Measurements from ENCODE around the gene LAMB1.

LAMB1 gene

DNA sequence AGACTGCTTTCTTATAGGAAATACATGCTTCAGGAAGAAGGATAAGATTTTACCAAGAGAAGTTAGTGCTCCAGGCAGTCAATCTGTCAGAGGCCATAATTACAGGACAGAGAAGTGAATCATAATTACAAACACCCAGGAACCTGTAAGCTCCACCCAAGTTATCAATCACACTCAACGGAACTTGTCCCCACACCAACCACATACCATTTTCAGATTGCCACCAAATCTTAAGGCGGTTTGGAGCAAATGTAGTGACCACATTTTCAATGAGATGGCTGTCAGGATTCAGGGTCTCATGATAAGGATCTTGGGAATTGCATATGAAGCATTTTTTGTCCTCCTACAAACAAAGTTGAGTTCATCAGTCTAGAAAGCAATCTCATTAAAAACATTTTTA lies 4.8 kb downstream of the LAMB1 start:
- DNase-seq = no peak

DNA sequence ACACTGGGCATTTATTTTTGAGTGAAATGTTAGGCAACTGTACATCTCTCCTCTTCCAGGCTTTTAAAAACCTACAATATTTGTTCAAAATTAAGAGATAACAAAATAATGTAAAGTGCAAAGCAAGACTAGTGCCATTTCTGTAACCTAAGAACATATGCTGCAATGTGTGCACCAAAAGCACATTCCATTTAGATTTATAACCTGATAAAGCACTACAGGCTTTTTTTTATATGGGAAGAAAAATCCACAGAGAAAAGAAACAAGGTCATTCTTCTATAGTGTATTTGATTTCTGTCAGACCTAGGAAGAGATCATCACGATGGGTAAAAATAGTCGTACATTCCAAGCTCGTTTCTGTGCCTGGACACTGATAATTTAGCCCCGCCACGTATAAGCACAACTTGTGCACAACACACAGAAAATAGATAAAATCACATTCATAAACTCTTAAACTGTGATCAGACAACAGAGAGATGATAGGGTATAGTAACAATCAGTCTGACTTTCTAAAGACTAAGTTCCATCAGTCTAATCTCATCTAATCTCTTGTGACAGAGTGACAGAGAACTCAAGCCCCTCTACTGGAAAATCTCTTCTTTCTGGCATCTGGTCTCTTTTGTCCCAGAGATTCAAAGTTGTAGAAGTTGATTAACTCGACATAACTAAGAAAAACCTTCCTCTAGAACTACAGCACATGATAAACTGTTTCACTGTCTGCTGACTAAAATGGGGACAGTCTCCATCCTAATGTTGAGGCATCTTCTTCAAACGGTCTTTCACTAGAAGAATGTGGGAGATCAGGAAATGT lies 6.7 kb downstream of the LAMB1 start:
- no peak for DNase-seq

DNA sequence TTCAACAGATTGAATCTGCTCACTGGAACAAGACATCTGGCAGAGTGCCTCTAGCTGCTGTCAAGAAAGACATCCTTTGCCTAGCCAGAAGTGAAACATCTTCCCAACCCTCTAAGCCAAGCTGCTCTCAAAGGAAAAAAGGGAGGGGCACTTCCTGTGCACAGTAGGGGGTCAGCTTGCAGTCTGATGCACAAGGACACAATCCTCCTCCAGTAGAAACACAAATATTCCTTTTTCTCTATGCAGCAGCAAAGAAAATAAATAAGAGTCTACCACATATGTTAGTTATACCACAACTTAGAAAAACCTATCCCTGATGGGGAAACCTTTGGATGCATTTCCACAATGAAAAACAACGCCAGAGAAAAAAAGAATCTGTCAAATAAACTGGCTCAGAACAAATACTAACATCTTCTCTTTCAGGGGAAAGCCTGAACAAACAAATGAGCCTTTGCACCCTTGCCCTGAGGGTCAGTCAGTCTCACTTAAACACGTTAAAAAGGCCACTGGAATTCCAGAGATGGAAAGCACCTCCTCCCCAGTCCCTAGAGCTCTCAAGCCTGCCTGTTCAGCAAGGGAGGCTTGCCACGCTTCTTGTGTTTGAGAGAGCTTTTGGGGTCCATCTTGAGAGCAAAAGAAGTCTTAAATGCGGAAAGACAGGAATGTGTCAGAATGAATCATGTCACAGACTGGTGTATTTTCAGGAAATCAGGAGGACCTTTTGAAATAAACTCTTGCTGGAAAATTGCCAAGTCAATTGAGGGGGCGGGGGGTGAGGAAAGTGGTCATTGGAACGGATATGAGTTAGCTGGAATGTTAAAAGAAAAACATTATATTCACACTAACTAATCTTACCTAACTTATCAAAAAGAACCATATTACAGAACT lies 7.5 kb downstream of the LAMB1 start:
- no peak for DNase-seq

DNA sequence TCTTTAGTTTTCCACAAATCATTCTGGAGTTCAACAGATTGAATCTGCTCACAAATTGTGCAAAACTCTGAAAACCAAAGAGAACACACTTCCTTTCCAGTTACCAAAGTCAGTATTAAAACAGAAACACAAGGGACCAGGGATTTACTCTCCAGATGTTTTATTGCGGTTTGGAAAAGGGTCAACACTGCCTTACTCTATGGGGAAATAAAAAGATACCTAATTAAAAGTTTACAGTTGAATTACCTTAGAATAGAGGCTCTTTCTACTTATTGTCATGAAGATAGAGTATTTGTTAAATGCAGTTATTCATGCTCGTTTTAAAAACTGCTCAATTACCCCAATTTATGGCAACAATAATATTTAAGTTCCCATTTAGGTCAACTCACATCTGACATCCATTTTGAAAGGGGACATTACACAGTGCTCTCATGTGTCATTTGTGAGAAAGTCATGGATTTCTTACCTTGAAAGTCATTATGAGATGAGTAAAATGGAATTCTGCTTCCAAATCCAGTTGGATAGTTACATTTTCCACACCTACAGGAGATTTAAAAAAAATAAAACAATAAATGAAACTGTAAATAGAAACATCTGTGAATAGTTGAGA lies 8.4 kb downstream of the LAMB1 start:
- no peak for DNase-seq

DNA sequence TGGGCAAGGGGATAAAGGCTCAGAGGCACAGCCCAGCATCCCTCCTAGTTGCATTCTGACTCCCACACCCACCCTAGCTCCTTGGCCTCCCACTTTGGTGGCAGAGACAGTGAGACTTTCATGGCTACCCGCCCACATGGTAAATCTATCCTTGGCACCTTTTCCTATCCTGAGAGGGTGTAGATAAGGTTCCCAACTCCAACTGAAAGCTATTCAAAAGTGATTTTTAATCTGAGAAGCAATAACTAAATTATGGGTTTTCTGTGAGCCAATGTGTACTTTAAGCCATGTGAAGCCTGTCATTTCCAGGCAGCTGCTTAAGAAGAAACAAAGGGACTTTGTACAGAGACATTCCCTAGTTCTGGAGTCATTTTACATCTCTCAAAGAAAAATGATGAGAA lies 9.1 kb downstream of the LAMB1 start:
- DNase-seq = no peak

DNA sequence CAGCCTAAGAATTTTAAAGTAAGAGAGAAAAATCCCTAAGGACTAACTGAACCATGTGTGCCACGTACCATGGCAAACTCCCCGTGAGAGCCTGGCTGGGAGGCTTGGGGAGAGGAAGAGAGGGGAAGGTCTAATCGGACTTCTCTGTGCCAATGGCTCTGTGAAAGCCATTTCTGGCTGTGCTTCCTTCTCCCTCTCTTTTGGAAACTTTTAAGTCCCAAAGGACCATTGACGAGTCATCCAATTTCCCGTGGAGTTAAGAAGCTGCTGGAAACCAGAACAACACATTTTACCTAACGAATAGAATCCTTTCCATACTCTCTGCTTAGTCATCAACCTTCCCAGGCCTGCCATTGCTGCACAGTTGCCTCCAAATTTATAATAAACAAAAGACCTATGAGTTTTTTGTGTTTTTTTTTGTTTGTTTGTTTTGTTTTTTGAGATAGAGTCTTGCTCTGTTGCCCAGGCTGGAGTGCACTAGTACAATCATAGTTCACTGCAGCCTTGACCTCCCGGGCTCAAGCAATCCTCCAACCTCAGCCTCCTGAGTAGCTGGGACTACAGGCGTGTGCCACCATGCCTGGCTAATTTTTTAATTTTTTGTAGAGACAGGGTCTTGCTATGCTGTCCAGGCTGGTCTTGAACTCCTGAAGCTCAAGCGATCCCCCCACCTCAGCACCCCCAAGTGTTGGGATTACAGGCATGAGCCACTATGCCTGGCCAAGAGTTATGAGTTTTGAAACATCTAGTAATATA lies 13.2 kb downstream of the LAMB1 start:
- DNase-seq = no peak

DNA sequence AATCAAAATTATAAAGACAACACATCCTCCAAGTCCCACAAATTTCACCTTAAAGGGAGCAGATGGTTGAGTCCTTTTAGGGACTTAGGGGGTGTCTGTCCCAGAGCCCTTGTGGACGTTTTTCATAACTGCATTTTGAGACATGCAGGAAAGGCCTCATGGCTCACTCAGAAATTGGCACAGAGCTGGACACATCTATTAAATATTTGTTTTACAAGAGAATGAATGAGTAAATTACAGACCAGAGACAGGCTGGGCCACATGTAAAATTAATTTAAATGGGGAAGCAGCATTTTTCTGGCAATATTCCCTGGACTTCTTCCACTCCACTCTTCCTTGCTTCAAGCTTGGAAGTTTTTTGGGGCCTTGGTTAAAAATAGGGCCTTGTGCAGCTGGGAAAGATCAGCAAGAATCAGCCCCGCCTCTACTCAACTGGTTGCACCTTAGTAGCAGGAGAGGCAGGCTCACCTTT lies 20.0 kb downstream of the LAMB1 start:
- DNase-seq = no peak

DNA sequence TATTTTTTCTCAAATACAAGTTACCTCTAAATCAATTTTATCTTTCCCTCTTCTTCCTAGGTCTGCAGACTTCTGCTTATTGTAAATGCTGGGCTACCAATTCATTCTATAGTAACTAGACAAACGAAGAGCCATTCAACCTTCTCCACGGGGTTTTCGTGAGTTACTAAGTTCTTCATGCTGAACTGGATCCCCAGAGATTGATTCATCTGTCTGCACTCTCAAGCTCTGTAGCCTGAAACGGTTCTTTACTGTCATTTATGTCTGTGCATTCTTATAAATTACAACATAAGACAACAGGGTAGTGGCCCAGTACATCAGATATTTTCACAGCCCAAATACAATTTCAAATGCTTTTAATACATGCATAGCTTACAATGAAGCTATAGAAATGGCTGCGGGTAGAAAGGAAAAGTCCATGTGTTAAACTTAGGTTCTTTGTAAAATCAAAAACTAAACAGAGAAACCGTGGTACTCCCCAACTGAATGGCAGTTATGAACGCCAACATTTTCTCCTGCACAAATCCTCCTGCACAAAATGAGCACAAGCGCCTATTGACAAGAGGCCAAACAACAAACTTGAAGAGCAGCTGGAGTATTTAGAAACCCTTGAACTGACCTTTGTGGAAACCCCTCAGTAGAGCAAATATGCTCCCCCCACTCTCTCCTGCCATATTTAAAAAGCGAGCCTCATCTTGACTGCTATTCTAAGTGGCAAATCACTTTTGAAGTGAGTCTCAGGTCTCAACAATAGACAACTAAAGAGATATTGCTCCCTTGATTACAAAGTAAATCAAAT lies 20.7 kb downstream of the LAMB1 start:
- DNase-seq = no peak

DNA sequence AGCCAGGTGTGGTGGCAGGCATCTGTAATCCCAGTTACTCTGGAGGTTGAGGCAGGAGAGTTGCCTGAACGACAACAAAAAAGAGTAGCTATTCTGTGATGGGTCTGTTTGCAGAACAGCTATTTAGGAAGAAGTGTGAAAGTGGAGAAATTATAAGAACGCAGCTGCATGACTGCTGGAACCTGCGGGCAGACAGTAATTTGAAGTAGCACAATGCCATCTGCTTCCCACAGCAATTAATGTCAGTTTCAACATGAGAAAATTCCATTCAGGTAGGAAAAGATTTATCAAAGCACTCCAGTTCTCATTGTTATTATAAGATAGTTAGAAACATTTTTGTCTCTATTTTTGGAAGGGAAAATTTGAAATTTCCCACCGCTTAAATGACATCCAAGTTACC lies 21.5 kb downstream of the LAMB1 start:
- DNase-seq = no peak

DNA sequence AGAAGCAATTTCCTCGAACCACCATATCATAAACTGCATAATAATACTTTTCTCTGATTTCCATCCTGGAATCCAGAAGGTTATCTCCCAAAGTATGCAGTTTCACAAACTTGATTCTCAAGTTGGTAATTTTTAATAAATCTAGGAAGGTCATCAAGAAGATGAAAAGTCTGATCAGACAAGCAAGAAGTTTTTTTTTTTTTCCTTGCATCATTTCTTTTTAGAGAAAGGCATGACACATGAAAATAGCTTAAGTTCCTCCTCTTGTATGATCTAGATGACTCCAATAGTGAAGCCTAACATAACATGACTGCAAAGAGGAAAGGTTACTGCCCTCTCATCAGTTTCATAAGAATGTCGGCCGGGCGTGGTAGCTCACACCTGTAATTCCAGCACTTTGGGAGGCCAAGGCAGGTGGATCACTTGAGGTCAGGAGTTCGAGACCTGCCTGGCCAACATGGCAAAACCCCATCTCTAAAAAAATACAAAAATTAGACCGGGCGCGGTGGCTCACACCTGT lies 22.2 kb downstream of the LAMB1 start:
- DNase-seq = no peak

DNA sequence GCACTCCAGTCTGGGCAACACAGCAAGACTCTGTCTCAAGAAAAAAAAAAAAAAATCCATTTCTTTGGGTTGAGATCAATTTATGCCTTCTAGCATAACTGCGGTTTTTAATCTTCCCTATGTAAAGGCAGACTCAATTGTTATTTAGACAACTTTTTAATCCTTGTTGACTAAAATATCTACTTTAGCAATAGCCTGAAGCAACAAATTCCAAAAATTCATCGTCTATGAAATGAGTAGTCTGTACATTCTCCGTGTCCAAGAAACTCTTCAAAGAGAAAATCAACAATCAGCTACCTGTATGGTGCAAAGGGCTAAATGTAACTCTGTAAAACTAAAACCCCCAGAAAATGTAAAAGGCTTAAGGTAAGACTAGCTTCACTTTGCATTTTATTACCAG lies 22.8 kb downstream of the LAMB1 start:
- DNase-seq = no peak

DNA sequence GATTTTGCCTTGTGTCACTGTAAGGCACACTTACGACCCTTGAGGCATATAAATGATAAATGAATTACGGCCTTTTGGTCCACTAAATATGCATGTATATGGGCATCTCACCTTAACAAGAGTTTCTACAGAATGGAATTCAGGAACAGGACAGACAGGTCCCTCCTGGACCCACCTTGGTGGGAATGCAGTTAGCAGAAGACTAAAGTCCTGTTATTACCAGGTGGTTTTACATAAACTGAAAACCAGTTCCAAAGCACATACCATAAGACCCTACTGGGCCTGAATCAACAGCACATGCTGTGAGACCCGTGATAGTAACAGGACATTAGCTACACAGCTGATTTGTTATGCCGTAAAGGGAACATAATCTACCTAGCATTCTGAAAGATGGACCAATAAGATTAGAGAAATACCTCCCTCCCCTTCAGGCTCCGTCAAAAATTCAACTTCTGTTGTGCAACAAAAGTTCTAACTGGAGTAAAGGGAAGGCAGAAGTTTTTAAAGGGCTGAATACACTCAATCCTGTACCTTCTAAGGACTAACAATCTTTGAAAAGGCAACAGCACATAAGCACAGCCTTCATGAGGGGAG lies 24.0 kb downstream of the LAMB1 start:
- no peak for DNase-seq

DNA sequence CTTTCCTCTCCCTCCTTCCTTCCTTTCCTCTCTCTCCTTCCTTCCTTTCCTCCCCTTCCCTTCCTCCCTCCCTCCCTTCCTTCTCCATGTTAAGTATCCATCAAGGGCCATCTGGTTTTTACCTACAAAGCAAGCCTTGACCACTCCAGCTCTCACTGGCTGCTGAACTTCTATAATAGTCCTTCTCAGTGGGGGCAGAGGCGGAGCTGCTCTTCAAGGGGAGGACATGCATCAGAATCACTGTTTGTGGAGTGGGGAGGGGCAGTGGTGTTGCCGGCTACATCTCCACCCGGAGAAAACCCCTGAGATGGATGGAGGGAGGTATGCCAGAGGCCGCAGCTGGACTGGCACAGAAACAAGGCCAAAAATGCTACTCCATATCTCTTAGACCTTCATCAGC lies 25.9 kb downstream of the LAMB1 start:
- DNase-seq = no peak

DNA sequence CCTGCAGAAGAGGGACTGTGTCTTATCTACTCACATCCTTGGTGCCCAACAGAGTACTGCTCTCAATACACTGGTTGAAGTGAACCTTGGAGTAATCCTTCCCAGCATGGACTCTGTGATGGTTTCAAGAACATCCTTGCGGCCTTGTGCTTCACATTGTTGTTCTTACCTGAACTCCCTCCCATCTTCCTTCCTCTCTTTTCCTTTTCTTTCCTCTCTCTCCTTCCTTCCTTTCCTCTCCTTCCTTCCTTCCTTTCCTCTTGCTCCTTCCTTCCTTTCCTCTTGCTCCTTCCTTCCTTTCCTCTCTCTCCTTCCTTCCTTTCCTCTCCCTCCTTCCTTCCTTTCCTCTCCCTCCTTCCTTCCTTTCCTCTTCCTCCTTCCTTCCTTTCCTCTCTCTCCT lies 26.3 kb downstream of the LAMB1 start:
- no peak for DNase-seq

DNA sequence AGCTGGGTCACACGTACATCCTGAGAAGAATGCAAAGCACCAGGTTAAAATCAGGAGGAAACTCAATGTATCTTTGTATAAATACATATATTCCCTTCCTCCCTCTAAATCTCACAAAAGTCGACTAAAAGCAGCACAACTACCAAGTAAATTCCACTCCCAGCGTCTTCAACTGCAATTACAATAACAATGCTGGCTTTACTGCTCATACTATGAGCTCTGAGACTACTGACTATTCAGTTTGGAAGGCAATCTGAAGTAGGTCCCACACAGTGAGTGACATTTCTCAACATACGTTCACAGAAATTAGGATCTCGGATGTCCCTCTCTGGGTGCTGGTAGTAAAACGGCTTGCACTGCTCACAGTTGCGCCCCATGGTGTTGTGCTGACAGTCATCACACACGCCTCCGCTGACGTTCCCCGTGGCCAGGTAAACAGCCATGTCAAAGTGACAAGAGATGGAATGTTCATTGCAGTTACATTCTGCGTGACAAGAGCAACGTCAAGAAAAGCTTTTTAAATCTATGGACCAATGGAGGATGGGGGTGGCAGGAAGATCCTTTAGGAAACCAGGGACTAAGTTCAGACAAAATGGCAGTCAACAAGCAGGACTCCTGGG lies 27.5 kb downstream of the LAMB1 start:
- no peak for DNase-seq

DNA sequence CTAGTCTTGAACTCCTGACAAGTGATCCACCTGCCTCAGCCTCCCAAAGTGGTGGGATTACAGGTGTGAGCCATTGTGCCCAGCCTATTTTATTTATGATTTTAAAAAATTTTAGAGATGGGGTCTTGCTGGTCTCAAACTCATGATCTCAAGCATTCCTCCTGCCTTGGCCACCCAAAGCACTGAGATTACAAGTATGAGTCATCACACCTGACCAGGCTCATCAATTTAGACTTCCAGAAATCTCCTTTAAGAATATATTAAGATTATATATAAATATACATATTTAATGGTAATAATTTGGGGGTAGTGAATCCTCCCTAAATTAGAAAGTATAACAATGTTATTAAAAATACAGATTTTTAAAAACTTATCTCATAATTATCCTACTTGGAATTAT lies 29.1 kb downstream of the LAMB1 start:
- DNase-seq = no peak

DNA sequence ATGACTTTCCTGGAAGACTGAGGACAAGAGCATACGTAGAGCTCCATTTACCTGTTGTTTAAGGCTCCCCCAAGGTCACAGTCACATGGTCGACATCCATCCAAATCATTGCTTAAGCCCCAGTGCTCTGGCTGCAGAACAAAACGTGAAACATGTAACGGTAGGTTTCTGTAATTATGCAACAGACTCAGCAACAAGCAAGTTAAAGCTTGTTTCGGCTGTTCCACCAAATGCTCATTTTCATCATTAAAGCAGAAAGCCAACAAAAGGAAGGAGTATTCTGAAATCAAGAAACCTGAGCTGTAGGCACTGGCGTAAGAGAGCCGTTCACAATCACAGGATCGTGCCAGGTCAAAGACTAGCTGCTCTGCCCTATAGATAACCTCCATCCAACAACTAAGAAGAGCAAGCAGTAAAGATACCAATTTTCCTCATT lies 30.0 kb downstream of the LAMB1 start:
- no peak for DNase-seq

DNA sequence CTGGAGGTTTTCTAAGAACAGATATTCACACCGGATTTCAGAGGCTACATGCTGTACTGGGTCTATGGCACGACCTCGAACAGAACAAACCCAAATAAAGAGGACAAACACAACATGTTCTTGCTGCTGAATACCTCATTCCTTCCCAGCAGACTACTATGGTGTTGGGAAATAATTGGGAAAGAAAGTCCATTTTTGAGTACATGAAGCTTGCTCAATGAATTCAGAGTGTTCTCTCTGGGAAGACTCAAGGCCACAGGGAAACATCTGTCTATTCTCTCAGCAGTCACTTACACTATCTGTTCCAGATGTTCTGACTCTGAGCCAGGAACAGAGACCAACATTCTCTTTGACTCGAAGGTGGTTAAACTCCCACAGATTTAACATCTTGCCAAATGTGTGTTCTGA lies 30.9 kb downstream of the LAMB1 start:
- no peak for DNase-seq

DNA sequence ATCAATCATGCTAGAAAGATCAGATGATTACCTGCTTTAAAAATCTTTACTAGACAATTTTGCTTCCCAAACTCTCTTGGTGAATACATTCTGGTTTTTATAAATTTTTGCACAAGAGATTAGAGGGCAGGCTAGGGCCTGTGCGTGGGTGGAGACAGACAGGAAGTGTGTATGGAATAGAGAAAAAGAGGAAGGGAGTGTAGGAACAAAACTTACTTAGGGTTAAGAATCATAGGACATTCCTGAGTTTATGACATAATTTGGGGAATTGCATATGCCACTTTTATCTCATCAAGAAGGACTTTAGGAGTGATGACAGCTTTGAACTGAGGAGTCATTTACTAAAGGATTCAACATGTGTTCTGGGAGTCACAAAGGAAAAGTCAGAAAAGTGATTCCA lies 31.3 kb downstream of the LAMB1 start:
- DNase-seq = no peak

DNA sequence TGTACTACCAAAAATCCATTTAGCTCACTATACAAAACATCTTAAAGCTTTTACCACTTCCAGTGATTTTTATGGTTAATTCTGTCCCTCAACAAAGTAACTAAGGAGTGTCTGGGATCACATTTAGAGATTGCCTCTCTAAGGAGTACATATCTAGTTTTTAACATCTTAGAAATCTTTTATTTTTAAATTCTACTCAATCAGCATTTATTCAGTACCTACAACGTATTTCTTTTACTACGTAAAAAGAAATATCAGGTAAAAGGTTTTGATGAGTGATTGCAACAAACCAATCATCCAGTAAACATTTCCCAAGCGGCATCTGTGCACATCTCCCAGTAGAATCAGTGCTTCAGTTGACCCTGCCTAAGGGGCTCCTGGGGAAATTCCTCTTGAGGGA lies 31.9 kb downstream of the LAMB1 start:
- no peak for DNase-seq

DNA sequence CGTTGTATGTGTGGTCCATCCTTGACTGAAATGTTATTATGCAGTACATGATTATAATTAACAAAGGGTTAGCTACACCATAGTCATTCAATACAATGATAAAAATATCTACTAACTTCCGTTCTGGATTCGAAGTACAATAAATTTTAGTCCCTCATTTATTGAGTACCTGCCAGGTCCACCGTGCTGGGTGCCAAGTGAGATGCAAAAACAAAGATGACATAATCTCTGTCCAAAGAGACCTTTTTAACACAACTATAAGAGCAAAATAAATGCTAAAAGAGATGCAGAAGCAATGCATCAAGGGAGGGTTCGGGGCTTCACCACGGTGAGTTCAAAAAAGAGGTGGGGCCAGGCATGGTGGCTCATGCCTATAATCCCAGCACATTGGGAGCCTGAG lies 33.1 kb downstream of the LAMB1 start:
- no peak for DNase-seq

Measured in activated naive CD4-positive, alpha-beta T cell treated with anti-CD3 and anti-CD28 coated beads, Interleukin-2, amount 50 U/mL, for 16 hours (primary cell).